SHP77 treated with DMSO at 0.1 percent for 48 hours (cell line): ENCODE measurements around the gene FAM241B.

ENCODE experiments used
- DNase-seq: peaks from one replicate; lab custom pipeline; 2025; lab: John Stamatoyannopoulos, UW

Gene FAM241B, protein sequence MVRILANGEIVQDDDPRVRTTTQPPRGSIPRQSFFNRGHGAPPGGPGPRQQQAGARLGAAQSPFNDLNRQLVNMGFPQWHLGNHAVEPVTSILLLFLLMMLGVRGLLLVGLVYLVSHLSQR

DNA sequence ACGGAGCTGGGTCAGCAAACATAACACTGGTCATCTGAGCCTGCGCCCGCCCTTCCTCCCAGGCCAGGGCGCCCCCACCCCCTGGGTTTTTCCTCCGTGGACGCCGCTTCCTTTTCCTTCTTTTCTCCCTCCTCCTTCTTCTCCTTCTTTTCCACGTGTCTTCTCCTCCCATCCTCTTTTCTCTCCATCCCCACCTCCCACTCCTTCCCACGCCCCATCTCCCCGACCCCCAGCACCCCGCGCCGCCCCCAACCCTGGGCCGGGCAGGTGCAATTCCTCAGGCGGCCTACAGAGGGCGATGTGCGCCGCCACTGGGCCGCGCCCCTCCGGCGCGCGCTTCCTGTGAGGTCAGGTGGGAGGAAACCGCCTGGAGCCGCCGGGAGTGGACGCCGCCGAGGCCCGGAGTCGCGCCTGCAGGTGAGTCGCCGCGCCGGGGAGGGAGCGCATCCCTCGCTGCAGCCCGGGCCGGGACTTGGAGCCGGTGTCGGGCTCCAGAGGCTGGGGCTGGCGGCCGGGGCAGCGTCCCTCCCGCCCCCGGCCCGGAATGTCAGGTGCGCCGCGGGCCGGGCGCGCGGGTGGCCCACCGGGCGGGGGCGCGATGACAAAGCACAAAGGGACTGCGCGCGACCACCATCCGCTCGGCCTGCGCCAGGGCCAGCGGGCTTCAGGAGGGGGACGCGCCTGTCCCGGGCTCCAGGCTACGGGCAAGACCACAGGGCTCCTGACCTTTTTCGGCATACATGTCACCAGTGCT lies at the start of gene FAM241B:
FAM241B (plus strand) TSS at position 351 of the 754 bp plus-strand sequence. CDS start 1,497 bp downstream, outside the sequence.
- DNase-seq, result no peak

DNA sequence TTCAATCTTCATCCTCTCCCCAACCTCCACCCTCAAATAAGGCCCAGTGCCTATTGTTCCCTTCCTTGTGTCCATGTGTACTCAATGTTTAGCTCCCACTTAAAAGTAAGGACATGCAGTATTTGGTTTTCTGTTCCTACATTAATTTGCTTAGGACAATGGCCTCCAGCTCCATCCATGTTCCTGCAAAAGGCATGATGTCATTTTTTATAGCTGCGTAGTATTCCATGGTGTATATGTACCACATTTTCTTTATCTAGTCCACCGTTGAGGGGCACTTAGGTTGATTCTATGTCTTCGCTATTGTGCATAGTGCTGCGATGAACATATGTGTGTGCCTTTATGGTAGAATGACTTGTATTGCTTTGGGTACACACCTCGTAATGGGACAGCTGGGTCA lies 49.6 kb upstream of the FAM241B start:
- no peak for DNase-seq

DNA sequence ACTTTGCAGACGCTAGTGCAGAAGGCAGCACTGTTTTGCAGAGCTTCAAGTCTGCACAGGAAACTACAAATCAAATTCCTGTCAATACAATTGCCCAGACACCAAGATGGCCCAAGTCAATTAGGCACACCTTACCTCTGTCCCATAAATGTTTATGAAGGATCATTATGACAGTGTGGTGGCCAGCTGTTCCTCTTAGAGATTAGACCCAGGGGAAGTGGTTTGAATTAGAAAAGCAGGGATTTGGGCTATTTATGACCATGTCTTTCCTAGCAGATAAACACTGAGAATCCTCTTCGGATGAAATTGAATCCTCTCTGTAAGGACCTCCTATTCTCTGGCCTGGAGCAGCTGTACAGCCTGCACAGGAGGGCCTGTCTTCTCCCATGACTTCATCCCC lies 46.9 kb upstream of the FAM241B start:
- DNase-seq, result no peak

- DNase-seq, result no peak
Observed at GRCh38 chr10:69584624-69585023, 45.4 kb upstream of the FAM241B start.

GRCh38 chr10:69588358-69588757 lies 41.7 kb upstream of the FAM241B start:
- DNase-seq, result no peak

DNA sequence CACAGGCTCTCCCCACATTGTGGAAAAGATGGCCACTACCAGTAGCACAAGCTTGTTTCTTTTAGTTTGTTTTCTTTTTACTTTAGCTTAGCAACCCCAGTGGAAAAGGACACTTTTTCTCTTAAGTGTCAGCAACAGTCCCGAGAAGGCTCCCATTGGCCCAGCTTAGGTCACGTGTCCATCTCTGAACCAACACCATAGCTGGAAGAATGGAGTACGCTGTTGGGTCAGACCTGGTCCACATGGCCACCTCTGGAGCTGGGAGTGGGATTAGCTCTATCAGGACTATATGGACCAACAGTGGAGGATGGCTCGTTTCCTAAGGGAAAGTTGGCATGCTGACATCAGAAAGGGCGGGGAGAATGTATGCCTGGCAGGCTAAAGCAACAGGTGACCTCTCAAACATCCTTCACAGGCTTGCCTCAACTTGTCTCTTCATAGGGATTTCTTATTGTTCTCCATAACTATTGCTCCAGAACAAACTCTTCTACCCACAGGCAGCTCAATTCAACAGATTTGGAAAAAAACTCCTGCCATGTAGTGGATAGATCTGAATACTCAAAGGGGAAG lies 29.2 kb upstream of the FAM241B start:
- DNase-seq, result no peak

DNA sequence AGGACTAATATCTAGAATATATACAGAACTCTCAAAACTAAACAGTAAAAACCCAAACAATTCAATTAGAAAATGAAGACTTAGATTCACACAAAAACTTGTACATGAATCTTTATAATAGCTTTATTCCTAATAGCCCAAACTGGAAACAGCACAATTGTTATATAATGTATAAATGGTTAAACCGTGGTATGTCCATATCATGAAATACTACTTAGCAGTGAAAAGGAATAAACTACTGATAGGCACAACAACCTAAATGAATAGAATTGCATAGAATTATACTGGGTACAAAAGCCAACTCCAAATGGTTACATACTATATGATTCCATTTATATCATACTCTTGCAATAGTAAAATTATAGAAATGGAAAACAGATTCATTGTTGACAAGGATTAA lies 21.0 kb upstream of the FAM241B start:
- DNase-seq, result no peak

- no peak for DNase-seq
Observed at GRCh38 chr10:69612760-69613159, 17.3 kb upstream of the FAM241B start.

DNA sequence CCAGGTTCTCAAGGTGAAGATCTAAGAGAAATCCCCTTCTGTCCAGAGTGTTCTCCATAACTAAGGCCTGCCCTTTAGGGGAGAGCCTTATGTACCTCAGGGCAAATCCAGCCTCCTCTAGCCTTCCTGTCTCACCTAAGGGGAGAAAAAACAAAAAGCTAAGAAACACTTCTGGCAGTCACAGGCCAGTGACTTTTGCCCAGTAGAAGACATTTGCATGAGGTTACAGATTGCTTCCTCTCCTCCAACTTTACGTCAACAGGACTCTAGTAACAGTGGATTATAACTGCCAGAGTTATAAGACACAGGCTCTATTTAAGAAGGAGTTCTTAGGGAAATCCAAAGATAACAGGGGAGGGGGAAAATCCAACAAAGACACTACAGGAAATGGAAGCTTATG lies 15.9 kb upstream of the FAM241B start:
- no peak for DNase-seq

DNA sequence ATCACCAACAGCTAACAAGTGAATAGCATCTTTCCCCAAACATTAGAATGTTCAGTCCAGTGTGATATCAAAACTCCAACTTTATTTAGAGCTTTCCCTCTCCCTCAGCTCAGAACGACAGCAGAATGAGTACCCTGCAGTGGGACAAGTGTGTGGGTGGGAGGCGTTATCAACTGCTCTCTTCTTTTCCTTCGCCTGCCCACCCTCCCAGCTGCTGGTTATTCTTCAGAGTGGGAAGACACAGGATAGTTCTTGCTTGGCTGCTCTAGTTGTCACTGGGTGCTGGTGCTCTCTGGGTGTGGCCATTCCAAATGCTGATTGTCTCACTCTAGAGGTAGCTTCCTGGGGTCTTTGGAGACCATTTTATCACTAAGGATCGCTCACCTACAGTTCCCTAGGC lies 13.7 kb upstream of the FAM241B start:
- DNase-seq, result no peak

GRCh38 chr10:69618746-69619145 lies 11.3 kb upstream of the FAM241B start:
- no peak for DNase-seq

DNA sequence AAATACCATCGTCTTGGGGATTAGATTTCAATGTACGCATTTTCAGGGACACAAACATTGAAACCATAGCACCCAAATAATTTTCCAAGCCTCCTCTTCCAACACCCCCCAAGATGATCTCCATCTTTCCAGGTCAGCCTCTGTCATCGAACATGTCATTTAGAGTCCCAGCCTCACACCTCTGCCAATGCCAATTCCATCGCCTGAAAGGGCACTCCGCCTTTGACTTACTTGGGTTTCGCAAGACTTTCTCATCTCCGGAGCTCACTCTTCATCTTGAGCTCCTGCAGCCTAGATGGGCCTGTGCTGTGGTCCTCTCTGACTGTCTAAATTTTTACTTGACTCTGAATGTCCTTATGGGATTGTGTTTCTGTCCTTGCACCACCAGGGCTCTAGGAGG lies 10.4 kb upstream of the FAM241B start:
- no peak for DNase-seq

DNA sequence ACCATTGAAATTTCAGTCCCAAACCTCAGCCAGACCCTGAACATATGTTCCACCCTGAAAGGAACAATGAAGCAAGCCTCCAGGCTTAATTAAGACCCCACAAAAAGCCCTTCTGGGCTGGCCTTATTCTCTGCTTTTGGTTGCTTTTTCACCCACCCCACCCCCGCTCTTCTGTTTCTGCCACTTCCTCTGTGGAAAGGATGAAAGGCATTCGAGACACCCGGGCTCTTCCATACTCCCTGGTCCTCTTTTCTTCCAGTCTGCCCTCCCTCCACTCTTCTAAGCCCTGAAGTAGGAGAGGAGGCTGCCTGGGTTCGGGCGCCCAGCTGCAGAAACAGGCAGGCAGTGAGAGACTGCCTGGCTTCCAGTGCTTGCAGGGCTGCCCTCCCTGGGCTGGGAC lies 9.4 kb upstream of the FAM241B start:
- DNase-seq, result no peak

DNA sequence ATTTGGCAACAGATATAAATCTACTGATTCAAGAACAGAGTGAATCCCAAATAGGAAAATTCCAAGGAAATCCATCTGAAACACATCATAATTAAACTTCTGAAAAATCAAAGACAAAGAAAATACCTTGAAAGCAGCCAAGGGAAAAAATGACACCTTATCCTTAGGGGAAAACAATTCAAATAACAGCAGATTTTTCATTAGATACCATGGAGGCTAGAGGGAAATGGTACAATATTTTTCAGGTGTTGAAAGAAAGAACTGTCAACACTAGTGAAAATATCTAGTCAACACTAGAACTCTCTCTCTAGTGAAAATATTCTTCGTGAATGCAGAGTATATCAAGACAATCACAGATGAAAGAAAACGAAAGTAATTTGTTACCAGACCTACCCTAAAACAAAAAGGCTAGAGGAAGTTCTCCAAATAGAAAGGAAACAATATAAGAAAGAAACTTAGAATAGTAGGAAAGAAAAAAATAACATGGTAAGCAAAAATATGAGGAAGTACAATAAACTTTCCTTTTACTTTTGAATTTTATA lies 5.7 kb upstream of the FAM241B start:
- DNase-seq, result no peak

GRCh38 chr10:69626826-69627225 lies 3.2 kb upstream of the FAM241B start:
- DNase-seq, result no peak

- DNase-seq, result no peak
Observed at GRCh38 chr10:69628891-69629290, 1.2 kb upstream of the FAM241B start.

DNA sequence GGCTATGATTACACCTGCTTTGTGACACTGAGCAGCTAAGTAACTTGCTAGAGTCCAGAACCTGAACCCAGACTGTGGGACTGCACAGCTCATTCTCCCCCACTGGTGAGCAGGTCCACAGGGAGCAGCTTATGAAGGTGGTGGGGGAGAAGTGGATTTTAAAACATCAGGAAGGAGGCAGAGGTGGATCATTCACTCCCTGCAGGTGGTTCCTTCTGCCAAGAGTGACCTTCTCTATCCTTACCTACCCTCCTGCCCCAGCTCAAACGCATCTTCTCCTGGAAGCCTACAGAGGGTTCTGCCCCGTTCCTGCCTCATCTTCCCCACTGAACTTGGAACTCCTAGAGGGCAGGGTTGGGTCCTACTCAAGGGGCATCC lies 539 bp upstream of the FAM241B start:
- no peak for DNase-seq

GRCh38 chr10:69630651-69631400 lies 779 bp downstream of the FAM241B start:
- no peak for DNase-seq

- no peak for DNase-seq
Observed at GRCh38 chr10:69631566-69631965, 1.5 kb downstream of the FAM241B start.

GRCh38 chr10:69632516-69633199 lies 2.6 kb downstream of the FAM241B start:
- no peak for DNase-seq

- DNase-seq, result no peak
Observed at GRCh38 chr10:69633673-69634635, 3.9 kb downstream of the FAM241B start.
